ENCODE measurements around the gene OR51E2.
"Not testable (repeated sequence)": the region's sequence is repeated elsewhere in the genome, so short reads cannot be mapped to it uniquely, and the experiment has no call there.

OR51E2 gene, protein sequence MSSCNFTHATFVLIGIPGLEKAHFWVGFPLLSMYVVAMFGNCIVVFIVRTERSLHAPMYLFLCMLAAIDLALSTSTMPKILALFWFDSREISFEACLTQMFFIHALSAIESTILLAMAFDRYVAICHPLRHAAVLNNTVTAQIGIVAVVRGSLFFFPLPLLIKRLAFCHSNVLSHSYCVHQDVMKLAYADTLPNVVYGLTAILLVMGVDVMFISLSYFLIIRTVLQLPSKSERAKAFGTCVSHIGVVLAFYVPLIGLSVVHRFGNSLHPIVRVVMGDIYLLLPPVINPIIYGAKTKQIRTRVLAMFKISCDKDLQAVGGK

GRCh38 chr11:4697585-4697984, at the start of gene OR51E2:
Gene OR51E2 (minus strand): TSS chr11:4697853. CDS start chr11:4682711, 15,142 bp downstream.
- DNase-seq (ENCODE audit: low read depth) = no peak

GRCh38 chr11:4740735-4741134, 43.1 kb upstream of the OR51E2 start:
- DNase-seq (ENCODE audit: low read depth) = no peak

- DNase-seq (ENCODE audit: low read depth) = no peak
Observed at GRCh38 chr11:4727171-4727570, 29.5 kb upstream of the OR51E2 start.

GRCh38 chr11:4722616-4723534, 25.2 kb upstream of the OR51E2 start:
- DNase-seq (ENCODE audit: low read depth) = not testable (repeated sequence)

- DNase-seq (ENCODE audit: low read depth) = no peak
Observed at GRCh38 chr11:4714300-4714699, 16.6 kb upstream of the OR51E2 start.

GRCh38 chr11:4713241-4713640, 15.6 kb upstream of the OR51E2 start:
- DNase-seq (ENCODE audit: low read depth) = no peak

DNA sequence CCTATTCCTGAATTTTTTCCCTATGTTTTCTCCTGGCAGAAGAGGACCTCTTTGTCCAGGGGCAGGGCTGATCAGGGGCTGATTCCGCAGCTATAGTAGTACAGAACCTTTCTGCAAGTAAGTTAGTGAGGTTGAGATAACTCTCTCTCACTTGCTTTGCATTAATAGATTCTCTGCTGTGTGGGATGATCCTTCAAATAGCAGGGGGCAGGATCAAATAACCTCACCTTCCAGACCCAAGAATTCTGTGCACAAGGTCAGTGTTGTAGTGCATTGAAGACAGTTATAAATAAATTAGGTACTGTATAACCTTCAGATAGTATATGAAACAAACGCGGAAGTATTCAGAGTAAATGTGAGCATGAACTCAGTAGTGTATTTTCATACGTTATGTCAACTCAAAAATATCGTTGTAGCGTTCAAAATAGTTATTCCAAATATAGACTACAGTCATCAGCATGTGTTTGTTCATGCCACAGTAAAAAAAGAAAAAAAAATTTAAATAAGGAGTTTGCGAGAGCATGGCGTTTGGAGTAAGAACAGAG, 7.2 kb upstream of the OR51E2 start:
- no peak for DNase-seq (ENCODE audit: low read depth)

- DNase-seq (ENCODE audit: low read depth) = no peak
Observed at GRCh38 chr11:4704054-4704789, 6.6 kb upstream of the OR51E2 start, which contains the start of gene MMP26. Gene MMP26 (plus strand): TSS chr11:4704784.

DNA sequence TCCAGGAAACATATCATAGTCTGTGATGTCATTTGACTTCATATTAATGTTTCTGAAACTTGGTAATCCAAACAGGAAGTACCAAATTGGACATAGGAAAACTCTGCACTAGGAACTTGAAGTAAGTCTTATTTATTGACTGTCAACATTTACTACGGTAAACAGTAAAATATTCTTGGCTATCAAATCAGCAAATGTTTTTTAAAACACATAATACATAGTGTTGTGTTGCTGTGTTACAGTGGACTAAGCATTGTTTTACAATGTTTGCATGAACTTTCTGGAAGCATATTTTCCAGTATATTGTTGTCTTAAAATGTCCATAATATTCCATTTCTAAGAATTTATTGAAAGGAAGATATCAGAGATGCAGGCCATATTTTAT, 2.8 kb upstream of the OR51E2 start:
- no peak for DNase-seq (ENCODE audit: low read depth)

- no peak for DNase-seq (ENCODE audit: low read depth)
Observed at GRCh38 chr11:4699697-4700435, 2.2 kb upstream of the OR51E2 start.

DNA sequence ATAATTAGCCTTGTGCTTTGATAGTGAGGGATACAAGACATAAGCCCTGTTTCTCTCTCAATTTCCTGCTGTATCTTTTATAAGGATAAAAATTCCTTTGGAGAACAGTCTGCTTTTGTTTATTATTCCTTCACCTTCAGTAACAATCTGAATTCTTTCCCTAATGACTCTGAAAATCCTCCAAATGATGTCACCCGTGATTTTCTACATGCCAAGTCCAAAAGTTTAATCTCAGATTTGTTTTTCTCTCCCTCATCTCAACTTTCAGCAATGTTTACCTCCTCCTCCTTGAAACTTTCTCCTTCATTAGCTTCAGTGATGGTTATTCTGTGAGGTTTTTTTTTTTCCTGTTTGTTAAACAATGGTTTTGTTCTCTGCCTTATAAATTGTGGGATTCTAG, 2.2 kb downstream of the OR51E2 start:
- no peak for DNase-seq (ENCODE audit: low read depth)

- no peak for DNase-seq (ENCODE audit: low read depth)
Observed at GRCh38 chr11:4684631-4685285, 12.9 kb downstream of the OR51E2 start.

DNA sequence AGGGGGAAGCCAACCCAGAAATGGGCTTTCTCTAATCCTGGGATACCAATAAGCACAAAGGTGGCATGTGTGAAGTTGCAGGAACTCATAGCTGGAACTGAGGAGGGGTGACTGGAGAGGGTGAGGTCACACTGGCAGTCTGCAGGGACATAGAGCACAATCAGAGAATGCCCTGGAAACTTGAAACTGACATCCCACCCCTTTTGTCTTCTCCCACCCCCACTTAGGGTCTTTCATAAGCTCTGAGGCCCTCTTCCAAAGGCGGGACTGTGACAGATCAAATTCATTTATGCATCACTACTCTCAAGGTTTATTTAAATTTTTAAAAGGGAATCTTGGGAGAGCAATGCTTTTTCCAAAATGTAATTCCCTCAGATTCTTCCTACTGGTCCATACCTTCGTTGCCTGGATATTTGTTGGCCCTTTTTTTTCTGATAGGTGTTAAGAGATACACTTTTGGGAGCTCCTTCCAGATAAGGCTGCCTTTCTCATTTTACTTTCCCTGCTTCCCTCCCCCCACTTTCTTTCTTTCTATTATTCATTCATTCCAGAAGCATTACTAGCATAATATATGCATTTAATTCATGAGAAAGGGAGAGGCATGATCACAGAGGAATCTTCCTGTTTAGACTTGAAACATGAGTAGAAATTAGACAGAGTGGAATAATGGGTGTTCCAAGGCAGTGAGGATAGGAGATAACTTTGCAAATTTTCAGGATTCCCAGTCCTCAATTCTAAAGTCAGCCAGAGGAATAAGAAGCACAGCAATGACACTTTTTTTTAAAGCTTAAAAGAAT, 14.8 kb downstream of the OR51E2 start:
- DNase-seq (ENCODE audit: low read depth) = no peak

DNA sequence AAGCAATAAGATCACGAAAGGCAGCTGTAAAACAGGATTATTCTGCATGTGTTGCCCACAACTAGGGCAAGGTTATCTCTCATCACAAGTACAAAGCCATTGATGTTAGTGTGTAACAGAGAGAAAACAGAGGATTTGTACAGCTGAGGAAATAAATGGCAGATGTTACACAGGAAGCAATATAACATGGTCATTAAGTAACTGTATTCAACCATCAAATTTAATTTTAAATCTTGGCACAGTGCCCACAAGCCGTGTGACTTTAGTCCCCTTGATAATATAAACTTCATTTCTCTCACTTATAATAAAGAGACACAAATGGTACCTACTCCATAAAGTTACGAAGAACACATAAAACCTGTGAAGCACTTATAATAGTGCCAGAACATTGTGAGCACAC, 17.3 kb downstream of the OR51E2 start:
- no peak for DNase-seq (ENCODE audit: low read depth)

DNA sequence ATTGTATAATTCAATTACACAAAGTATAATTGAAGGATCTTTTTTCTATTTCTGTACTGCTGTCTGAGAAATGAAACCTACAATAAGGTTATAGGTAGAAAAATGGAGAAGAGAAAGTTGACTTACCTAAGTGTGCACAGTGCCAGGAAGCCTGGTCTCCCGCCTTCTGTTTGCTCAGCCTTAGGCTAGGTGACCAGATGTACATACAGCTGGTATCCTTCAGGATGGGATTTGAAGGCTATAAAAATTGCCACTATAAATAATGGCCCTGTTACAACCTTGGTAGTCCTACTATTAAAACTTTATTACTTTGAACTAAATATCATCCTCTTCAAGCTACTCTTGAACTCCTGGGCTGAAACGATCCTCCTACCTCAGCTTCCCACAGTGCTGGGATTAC, 19.7 kb downstream of the OR51E2 start:
- DNase-seq (ENCODE audit: low read depth) = no peak

DNA sequence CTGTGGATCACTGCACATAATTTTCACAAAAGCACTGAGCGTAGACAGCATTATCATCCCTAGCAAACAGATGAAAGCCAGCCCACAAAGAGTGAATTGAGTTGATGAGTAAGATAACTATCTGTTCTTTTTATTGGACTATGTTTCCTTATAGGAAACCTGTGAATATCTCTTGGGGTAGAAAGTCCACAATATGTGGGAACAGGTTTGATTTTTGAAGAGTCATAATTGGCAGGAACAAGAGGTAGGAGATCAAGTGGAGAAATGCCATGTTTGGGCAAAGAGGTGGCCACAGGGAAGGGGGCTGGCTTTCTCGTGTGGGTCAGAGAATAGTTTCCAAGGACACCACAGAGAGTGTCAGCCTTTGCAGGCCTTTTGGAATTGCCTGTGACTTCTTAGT, 23.9 kb downstream of the OR51E2 start:
- no peak for DNase-seq (ENCODE audit: low read depth)

- DNase-seq (ENCODE audit: low read depth) = no peak
Observed at GRCh38 chr11:4672470-4672869, 25.2 kb downstream of the OR51E2 start.

DNA sequence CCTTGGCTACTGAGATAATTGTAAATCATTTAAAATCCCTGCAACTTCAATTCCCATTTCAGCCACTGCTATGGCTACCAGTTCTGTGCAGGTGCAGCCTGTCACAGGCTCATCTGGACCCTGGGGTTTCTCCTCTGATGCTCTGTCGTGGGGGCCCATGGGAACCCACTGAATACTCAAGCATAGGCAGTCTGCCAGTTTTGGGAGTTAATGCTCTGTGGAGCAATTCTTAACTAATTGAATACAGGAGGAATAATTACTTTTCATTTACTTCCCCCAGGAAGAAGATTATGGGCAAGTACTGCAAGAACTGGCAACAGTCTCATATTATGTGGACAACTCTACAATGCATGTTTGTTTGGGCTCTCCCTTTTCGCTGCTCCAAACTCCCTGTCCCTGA, 25.9 kb downstream of the OR51E2 start:
- no peak for DNase-seq (ENCODE audit: low read depth)

DNA sequence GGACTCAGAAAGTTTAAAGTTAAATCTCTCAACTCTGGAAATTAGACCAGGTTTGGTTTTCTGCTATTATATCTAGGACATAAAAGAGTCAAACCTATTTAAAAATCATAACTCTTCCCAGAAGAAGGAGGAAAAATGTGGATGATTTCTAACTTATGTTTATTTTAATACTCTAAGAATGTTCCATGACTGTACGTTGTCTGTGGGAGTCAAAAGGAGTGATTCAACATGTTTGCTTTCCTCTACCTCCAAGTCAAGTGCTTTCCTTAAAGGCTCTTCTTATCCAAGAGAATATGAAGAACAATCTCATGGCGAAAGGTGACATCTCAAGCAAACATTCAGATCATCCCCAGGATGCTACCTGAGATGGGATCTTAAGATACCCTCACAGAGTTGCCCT, 32.2 kb downstream of the OR51E2 start:
- DNase-seq (ENCODE audit: low read depth) = no peak

DNA sequence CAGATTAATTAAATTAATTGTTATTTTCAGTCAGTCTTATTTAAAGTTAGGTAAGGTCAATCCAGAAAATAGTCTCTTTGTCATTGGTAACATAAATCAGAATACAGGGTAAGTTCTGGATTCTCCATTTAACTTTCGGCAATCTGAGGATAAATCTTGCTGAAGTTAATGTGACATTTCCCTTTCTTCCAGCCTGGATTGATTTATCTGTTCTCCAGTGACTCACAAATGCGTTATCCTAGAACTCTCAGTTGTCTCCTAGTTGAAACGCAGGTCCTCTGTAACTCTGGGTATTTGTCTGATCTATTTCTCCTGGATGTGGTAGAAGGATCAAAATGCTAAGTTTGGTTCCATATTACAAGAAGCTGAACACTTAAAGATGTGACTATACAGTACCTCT, 32.9 kb downstream of the OR51E2 start:
- no peak for DNase-seq (ENCODE audit: low read depth)

All from activated T-cell treated with anti-CD3 and anti-CD28 coated beads for 48 hours (primary cell).